IPS-18c (cell line): ENCODE data around the gene CPEB1.

ENCODE experiments used
- H3K4me3 ChIP-seq: 2 replicates; pipeline ENCODE4 v1.7.0; 2013; ENCODE audit warnings: low read depth, mild to moderate bottlenecking, low read length, moderate library complexity; ENCODE audit not compliant: insufficient read depth
- H3K9me3 ChIP-seq: one replicate; pipeline ENCODE4 v1.6.1; 2013; ENCODE audit warnings: mild to moderate bottlenecking, low read length, moderate library complexity; ENCODE audit not compliant: control insufficient read depth, insufficient read depth

CPEB1 gene

GRCh38 chr15:82624438-82624837 lies 22.7 kb downstream of the CPEB1 start:
- H3K4me3 ChIP-seq = no peak overlapping the region

GRCh38 chr15:82624008-82624407 lies 23.2 kb downstream of the CPEB1 start:
- Histone ChIP-seq H3K4me3 (no peak overlapping the region), H3K9me3 (no peaks in the 10 kb centered on the region)

More at GRCh38 chr15:82624438-82624837, 22.7 kb downstream of the CPEB1 start:
- no peaks in the 10 kb centered on the region for H3K9me3 ChIP-seq

GRCh38 chr15:82621970-82622369 lies 25.2 kb downstream of the CPEB1 start:
- Histone ChIP-seq H3K4me3 (no peak overlapping the region), H3K9me3 (no peaks in the 10 kb centered on the region)

GRCh38 chr15:82613747-82614146 lies 33.4 kb downstream of the CPEB1 start:
- H3K4me3 ChIP-seq = no peak overlapping the region
- no peaks in the 10 kb centered on the region for H3K9me3 ChIP-seq

GRCh38 chr15:82611348-82611747 lies 35.8 kb downstream of the CPEB1 start:
- Histone ChIP-seq H3K9me3 (no peaks in the 10 kb centered on the region), H3K4me3 (no peak overlapping the region)

- Histone ChIP-seq H3K4me3 (no peak overlapping the region), H3K9me3 (no peaks in the 10 kb centered on the region)
These were observed 45.0 kb downstream of the CPEB1 start for GRCh38 chr15:82602195-82602594.

- Histone ChIP-seq H3K4me3 (no peak overlapping the region), H3K9me3 (no peaks in the 10 kb centered on the region)
These were observed 47.3 kb downstream of the CPEB1 start for GRCh38 chr15:82599862-82600261.

- no peaks in the 10 kb centered on the region for H3K9me3 ChIP-seq
- H3K4me3 ChIP-seq = no peak overlapping the region
These were observed 49.3 kb downstream of the CPEB1 start for GRCh38 chr15:82597815-82598214.

GRCh38 chr15:82595766-82596165 lies 51.4 kb downstream of the CPEB1 start:
- no peaks in the 10 kb centered on the region for H3K9me3 ChIP-seq
- H3K4me3 ChIP-seq = no peak overlapping the region

GRCh38 chr15:82595203-82595602 lies 52.0 kb downstream of the CPEB1 start:
- Histone ChIP-seq H3K9me3 (no peaks in the 10 kb centered on the region), H3K4me3 (no peak overlapping the region)

- Histone ChIP-seq H3K4me3 (no peak overlapping the region), H3K9me3 (no peaks in the 10 kb centered on the region)
These were observed 59.4 kb downstream of the CPEB1 start for GRCh38 chr15:82587805-82588204.

- no peaks in the 10 kb centered on the region for H3K9me3 ChIP-seq
- no peak overlapping the region for H3K4me3 ChIP-seq
These were observed 62.1 kb downstream of the CPEB1 start for GRCh38 chr15:82585072-82585471.

GRCh38 chr15:82580713-82581112 lies 66.5 kb downstream of the CPEB1 start:
- no peak overlapping the region for H3K4me3 ChIP-seq
- H3K9me3 ChIP-seq = no peaks in the 10 kb centered on the region

GRCh38 chr15:82575335-82575734 lies 71.8 kb downstream of the CPEB1 start:
- Histone ChIP-seq H3K9me3 (no peaks in the 10 kb centered on the region), H3K4me3 (no peak overlapping the region)

GRCh38 chr15:82572986-82573385 lies 74.2 kb downstream of the CPEB1 start:
- H3K4me3 ChIP-seq = no peak overlapping the region
- H3K9me3 ChIP-seq = no peaks in the 10 kb centered on the region

- no peak overlapping the region for H3K4me3 ChIP-seq
- no peaks in the 10 kb centered on the region for H3K9me3 ChIP-seq
These were observed 74.9 kb downstream of the CPEB1 start for GRCh38 chr15:82572311-82572710.

GRCh38 chr15:82571722-82572222 lies 75.4 kb downstream of the CPEB1 start:
- no peaks in the 10 kb centered on the region for H3K9me3 ChIP-seq

GRCh38 chr15:82570721-82571508 lies 76.2 kb downstream of the CPEB1 start:
- Histone ChIP-seq H3K9me3 (no peaks in the 10 kb centered on the region), H3K4me3 (no peak overlapping the region; the same call in 1 of the 2 replicates)

More at GRCh38 chr15:82571722-82572222, 75.4 kb downstream of the CPEB1 start:
- peak overlapping the region; percentile 34; the same call in 1 of the 2 replicates for H3K4me3 ChIP-seq

GRCh38 chr15:82569834-82570233 lies 77.3 kb downstream of the CPEB1 start:
- no peaks in the 10 kb centered on the region for H3K9me3 ChIP-seq

More at GRCh38 chr15:82569834-82570233, 77.3 kb downstream of the CPEB1 start:
- no peak overlapping the region for H3K4me3 ChIP-seq
